ENCODE measurements around the gene E2F6. TPM values are rescaled to one million over a fixed set of nuclear protein-coding genes. Genes with fewer than 3 reads are reported as not detected.

Gene E2F6
- total and polyA plus RNA-seq, 10 donors, result 4.7 to 13.6 (median 8.3) TPM

- H3K27me3 ChIP-seq (replicated peaks in 1 of 7), result peaks cover 0 to 16% (median 0%) of the 10 kb centered on the region in 7 donors
- peaks cover 0 to 4% (median under 1%) of the 10 kb centered on the region in 6 donors for H3K4me1 ChIP-seq
- H3K36me3 ChIP-seq, result no peaks in the 10 kb centered on the region
- H3K4me3 ChIP-seq, result no peak overlapping the region
- no peak overlapping the region for H3K27ac ChIP-seq
- 88 to 95% (median 95%) methylated on average over 5 to 6 of the region's 6 CpGs for WGBS, 5 donors
- no peak for DNase-seq
- TF ChIP-seq POLR2A (IDR thresholded peaks at IDR 0.05) (no peak), CTCF (IDR thresholded peaks at IDR 0.05 in 8 of 11, conservative IDR thresholded peaks at IDR 0.05 in 3 of 11) (no peak), POLR2AphosphoS5 (IDR thresholded peaks at IDR 0.05) (no peak)
- intact Hi-C loops (cut with DNase I; ENCODE audit: low total_unique reads), result no loop called here
- peaks cover 0 to 5% (median 0%) of the 10 kb centered on the region in 8 donors for H3K9me3 ChIP-seq
Measured at GRCh38 chr2:11493282-11493681, 27.3 kb upstream of the E2F6 start.

GRCh38 chr2:11492720-11493119, 26.8 kb upstream of the E2F6 start:
- Histone ChIP-seq H3K27me3 (replicated peaks in 1 of 7) (peaks cover 0 to 22% (median 0%) of the 10 kb centered on the region in 7 donors), H3K4me3 (no peak overlapping the region), H3K9me3 (peaks cover 0 to 5% (median 0%) of the 10 kb centered on the region in 8 donors), H3K4me1 (no peaks in the 10 kb centered on the region), H3K27ac (no peak overlapping the region), H3K36me3 (no peaks in the 10 kb centered on the region)
- TF ChIP-seq POLR2AphosphoS5 (IDR thresholded peaks at IDR 0.05) (no peak), CTCF (IDR thresholded peaks at IDR 0.05 in 8 of 11, conservative IDR thresholded peaks at IDR 0.05 in 3 of 11) (no peak), POLR2A (IDR thresholded peaks at IDR 0.05) (no peak)
- DNase-seq, result no peak
- intact Hi-C loops (cut with DNase I; ENCODE audit: low total_unique reads), result no loop called here
- WGBS, 5 donors, result 71 to 92% (median 83%) methylated on average over 1 of the region's 1 CpG

GRCh38 chr2:11492244-11492643, 26.3 kb upstream of the E2F6 start:
- 81 to 92% (median 85%) methylated on average over 3 of the region's 3 CpGs for WGBS, 5 donors

More at GRCh38 chr2:11492244-11492643, 26.3 kb upstream of the E2F6 start:
- no peak overlapping the region for H3K4me3 ChIP-seq
- no peaks in the 10 kb centered on the region for H3K4me1 ChIP-seq
- TF ChIP-seq POLR2A (IDR thresholded peaks at IDR 0.05), result no peak
- no peak for TF ChIP-seq POLR2AphosphoS5 (IDR thresholded peaks at IDR 0.05)
- no peak for TF ChIP-seq CTCF (IDR thresholded peaks at IDR 0.05 in 8 of 11, conservative IDR thresholded peaks at IDR 0.05 in 3 of 11)
- peaks cover 0 to 5% (median 0%) of the 10 kb centered on the region in 8 donors for H3K9me3 ChIP-seq
- no peak overlapping the region for H3K27ac ChIP-seq
- H3K36me3 ChIP-seq, result no peaks in the 10 kb centered on the region
- DNase-seq, result no peak
- H3K27me3 ChIP-seq (replicated peaks in 1 of 7), result peaks cover 0 to 26% (median 0%) of the 10 kb centered on the region in 7 donors
- intact Hi-C loops (cut with DNase I; ENCODE audit: low total_unique reads), result no loop called here

Data from spleen (tissue), 11 donors.